ENCODE measurements around the gene EVA1A.

EVA1A gene

GRCh38 chr2:75604484-75604883 lies 43.7 kb upstream of the EVA1A start:
- no peaks in the 10 kb centered on the region for H3K36me3 ChIP-seq
- H3K9ac ChIP-seq, result peak overlapping the region; percentile 51
- H3K4me1 ChIP-seq, result peaks cover 59% of the 10 kb centered on the region
- no peaks in the 10 kb centered on the region for H3K9me3 ChIP-seq
- no peaks in the 10 kb centered on the region for H4K20me1 ChIP-seq
- H3K4me3 ChIP-seq, result peak overlapping the region; percentile 33; the same call in 1 of the 2 replicates
- no peaks in the 10 kb centered on the region for H3K27me3 ChIP-seq
- no peak for TF ChIP-seq Cebpa-rat (IDR thresholded peaks at IDR 0.05)
- peak overlapping the region; percentile 76 for H3K4me2 ChIP-seq
- H3K27ac ChIP-seq, result peak overlapping the region; percentile 55

- H3K4me1 ChIP-seq, result peaks cover 52% of the 10 kb centered on the region
- no peaks in the 10 kb centered on the region for H3K27me3 ChIP-seq
- H3K4me2 ChIP-seq, result 0 out of 2 replicates have a peak overlapping the region, but pooled peaks have one; percentile 76
- H4K20me1 ChIP-seq, result no peaks in the 10 kb centered on the region
- no peak overlapping the region for H3K9ac ChIP-seq
- no peaks in the 10 kb centered on the region for H3K9me3 ChIP-seq
- no peaks in the 10 kb centered on the region for H3K36me3 ChIP-seq
- no peak overlapping the region for H3K4me3 ChIP-seq
- no peak for TF ChIP-seq Cebpa-rat (IDR thresholded peaks at IDR 0.05)
- H3K27ac ChIP-seq, result no peak overlapping the region
Measured at GRCh38 chr2:75603477-75603876, 42.7 kb upstream of the EVA1A start.

GRCh38 chr2:75602724-75603342 lies 42.1 kb upstream of the EVA1A start:
- Histone ChIP-seq H4K20me1 (no peaks in the 10 kb centered on the region), H3K27ac (no peak overlapping the region), H3K9ac (no peak overlapping the region), H3K36me3 (no peaks in the 10 kb centered on the region), H3K9me3 (peaks cover 4% of the 10 kb centered on the region; the same call in 1 of the 2 replicates), H3K4me2 (no peak overlapping the region), H3K4me3 (no peak overlapping the region), H3K4me1 (peaks cover 46% of the 10 kb centered on the region), H3K27me3 (no peaks in the 10 kb centered on the region)
- no peak for TF ChIP-seq Cebpa-rat (IDR thresholded peaks at IDR 0.05)

- Histone ChIP-seq H3K4me1 (peaks cover 23% of the 10 kb centered on the region), H3K4me2 (no peak overlapping the region), H3K9me3 (peaks cover 4% of the 10 kb centered on the region; the same call in 1 of the 2 replicates), H4K20me1 (no peaks in the 10 kb centered on the region), H3K27ac (no peak overlapping the region), H3K4me3 (no peak overlapping the region), H3K27me3 (no peaks in the 10 kb centered on the region), H3K9ac (no peak overlapping the region), H3K36me3 (no peaks in the 10 kb centered on the region)
- no peak for TF ChIP-seq Cebpa-rat (IDR thresholded peaks at IDR 0.05)
Measured at GRCh38 chr2:75600461-75601011, 39.8 kb upstream of the EVA1A start.

GRCh38 chr2:75598589-75599155 lies 37.9 kb upstream of the EVA1A start:
- Histone ChIP-seq H3K36me3 (no peaks in the 10 kb centered on the region), H3K4me2 (no peak overlapping the region), H3K9me3 (peaks cover 4% of the 10 kb centered on the region; the same call in 1 of the 2 replicates), H3K27ac (no peak overlapping the region), H3K9ac (no peak overlapping the region), H3K4me3 (no peak overlapping the region), H4K20me1 (no peaks in the 10 kb centered on the region), H3K4me1 (peaks cover 4% of the 10 kb centered on the region), H3K27me3 (no peaks in the 10 kb centered on the region)
- no peak for TF ChIP-seq Cebpa-rat (IDR thresholded peaks at IDR 0.05)

- Histone ChIP-seq H4K20me1 (no peaks in the 10 kb centered on the region), H3K9me3 (peaks cover 4% of the 10 kb centered on the region; the same call in 1 of the 2 replicates), H3K4me1 (no peaks in the 10 kb centered on the region), H3K27me3 (no peaks in the 10 kb centered on the region), H3K9ac (no peak overlapping the region), H3K27ac (no peak overlapping the region), H3K4me3 (no peak overlapping the region), H3K36me3 (no peaks in the 10 kb centered on the region), H3K4me2 (no peak overlapping the region)
- no peak for TF ChIP-seq Cebpa-rat (IDR thresholded peaks at IDR 0.05)
Measured at GRCh38 chr2:75597949-75598348, 37.2 kb upstream of the EVA1A start.

- Histone ChIP-seq H3K27ac (no peak overlapping the region), H3K36me3 (no peaks in the 10 kb centered on the region), H3K9me3 (peaks cover 4% of the 10 kb centered on the region; the same call in 1 of the 2 replicates), H3K27me3 (no peaks in the 10 kb centered on the region), H3K4me1 (no peaks in the 10 kb centered on the region), H3K4me2 (no peak overlapping the region), H3K4me3 (no peak overlapping the region), H3K9ac (no peak overlapping the region), H4K20me1 (no peaks in the 10 kb centered on the region)
- no peak for TF ChIP-seq Cebpa-rat (IDR thresholded peaks at IDR 0.05)
Measured at GRCh38 chr2:75596784-75597183, 36.0 kb upstream of the EVA1A start.

- peaks cover 4% of the 10 kb centered on the region; the same call in 1 of the 2 replicates for H3K9me3 ChIP-seq
- H3K27me3 ChIP-seq, result no peaks in the 10 kb centered on the region
- no peak overlapping the region for H3K27ac ChIP-seq
- H3K36me3 ChIP-seq, result no peaks in the 10 kb centered on the region
- H4K20me1 ChIP-seq, result no peaks in the 10 kb centered on the region
- no peaks in the 10 kb centered on the region for H3K4me1 ChIP-seq
- H3K4me2 ChIP-seq, result no peak overlapping the region
- no peak for TF ChIP-seq Cebpa-rat (IDR thresholded peaks at IDR 0.05)
- H3K9ac ChIP-seq, result no peak overlapping the region
- H3K4me3 ChIP-seq, result no peak overlapping the region
Measured at GRCh38 chr2:75595541-75596395, 35.0 kb upstream of the EVA1A start.

GRCh38 chr2:75594596-75594995 lies 33.9 kb upstream of the EVA1A start:
- no peak overlapping the region for H3K4me3 ChIP-seq
- no peaks in the 10 kb centered on the region for H3K36me3 ChIP-seq
- no peak for TF ChIP-seq Cebpa-rat (IDR thresholded peaks at IDR 0.05)
- no peak overlapping the region for H3K4me2 ChIP-seq
- no peaks in the 10 kb centered on the region for H3K4me1 ChIP-seq
- no peak overlapping the region for H3K27ac ChIP-seq
- peaks cover 4% of the 10 kb centered on the region; the same call in 1 of the 2 replicates for H3K9me3 ChIP-seq
- no peaks in the 10 kb centered on the region for H4K20me1 ChIP-seq
- H3K27me3 ChIP-seq, result no peaks in the 10 kb centered on the region
- H3K9ac ChIP-seq, result no peak overlapping the region

Measured in BLaER1 (cell line).